UCSD-AML1 (cell line): ENCODE data around the gene ARCN1.

Experiments
- DNase-seq: peaks from one replicate; lab custom pipeline; 2025; ENCODE audit not compliant: unreplicated experiment; lab: John Stamatoyannopoulos, UW

Gene ARCN1

GRCh38 chr11:118572061-118572980 is at the start of gene ARCN1:
ARCN1 (plus strand) TSS chr11:118572409; CDS start chr11:118572548, 139 bp downstream.
- peak; percentile 83 for DNase-seq

- DNase-seq: no peak
Measured at GRCh38 chr11:118522571-118523072, 49.6 kb upstream of the ARCN1 start.

GRCh38 chr11:118524356-118524755 is 47.9 kb upstream of the ARCN1 start:
- DNase-seq: peak; percentile 36

GRCh38 chr11:118524757-118525470 is 47.3 kb upstream of the ARCN1 start:
- DNase-seq: peak; percentile 35

GRCh38 chr11:118526688-118527087 is 45.5 kb upstream of the ARCN1 start:
- no peak for DNase-seq

GRCh38 chr11:118527109-118527508 is 45.1 kb upstream of the ARCN1 start, which contains the start of gene TTC36:
TTC36 (plus strand) TSS chr11:118527474; CDS start chr11:118527495, 21 bp downstream.
- DNase-seq: no peak

GRCh38 chr11:118528511-118528910 is 43.7 kb upstream of the ARCN1 start:
- DNase-seq: no peak

- no peak for DNase-seq
Measured at GRCh38 chr11:118529584-118530175, 42.5 kb upstream of the ARCN1 start.

- DNase-seq: no peak
Measured at GRCh38 chr11:118530180-118530682, 42.0 kb upstream of the ARCN1 start.

GRCh38 chr11:118530683-118531596 is 41.3 kb upstream of the ARCN1 start, which contains the start of gene TMEM25:
TMEM25 (plus strand) TSS chr11:118531192; CDS start chr11:118531802, 610 bp downstream.
- DNase-seq: peak; percentile 78

GRCh38 chr11:118531597-118532084 is 40.6 kb upstream of the ARCN1 start:
- no peak for DNase-seq

- DNase-seq: no peak
Measured at GRCh38 chr11:118532091-118532490, 40.1 kb upstream of the ARCN1 start.

- DNase-seq: no peak
Measured at GRCh38 chr11:118532852-118533768, 39.1 kb upstream of the ARCN1 start.

- no peak for DNase-seq
Measured at GRCh38 chr11:118533769-118534729, 38.2 kb upstream of the ARCN1 start.

GRCh38 chr11:118535261-118535660 is 36.9 kb upstream of the ARCN1 start:
- DNase-seq: no peak

- no peak for DNase-seq
Measured at GRCh38 chr11:118536726-118537125, 35.5 kb upstream of the ARCN1 start.

GRCh38 chr11:118537409-118537980 is 34.7 kb upstream of the ARCN1 start:
- DNase-seq: no peak
